LNCAP (cell line): ENCODE measurements around the gene FLCN.

Experiments
- TF ChIP-seq, protein P1 (sequence below): fragments of 450-650 bp; IDR thresholded peaks from 2 replicates; pipeline ENCODE4 v1.5.1; 2017; ENCODE audit warnings: mild to moderate bottlenecking

FLCN gene

DNA sequence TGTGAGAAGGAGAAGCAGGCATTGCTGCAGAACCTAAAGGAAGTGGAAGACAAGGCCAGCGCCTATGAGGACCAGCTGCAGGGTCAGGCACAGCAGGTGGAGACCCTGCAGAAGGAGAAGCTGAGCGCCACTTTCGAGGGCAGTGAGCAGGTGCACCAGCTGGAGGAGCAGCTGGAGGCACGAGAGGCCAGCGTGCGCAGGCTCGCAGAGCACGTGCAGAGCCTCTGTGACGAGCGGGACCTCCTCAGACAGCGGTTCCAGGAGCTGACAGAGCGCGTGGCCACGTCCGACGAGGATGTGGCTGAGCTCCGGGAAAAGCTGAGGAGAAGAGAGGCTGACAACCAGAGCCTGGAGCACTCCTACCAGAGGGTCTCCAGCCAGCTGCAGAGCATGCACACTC lies 72.3 kb downstream of the FLCN start:
- TF ChIP-seq, protein P1, sequence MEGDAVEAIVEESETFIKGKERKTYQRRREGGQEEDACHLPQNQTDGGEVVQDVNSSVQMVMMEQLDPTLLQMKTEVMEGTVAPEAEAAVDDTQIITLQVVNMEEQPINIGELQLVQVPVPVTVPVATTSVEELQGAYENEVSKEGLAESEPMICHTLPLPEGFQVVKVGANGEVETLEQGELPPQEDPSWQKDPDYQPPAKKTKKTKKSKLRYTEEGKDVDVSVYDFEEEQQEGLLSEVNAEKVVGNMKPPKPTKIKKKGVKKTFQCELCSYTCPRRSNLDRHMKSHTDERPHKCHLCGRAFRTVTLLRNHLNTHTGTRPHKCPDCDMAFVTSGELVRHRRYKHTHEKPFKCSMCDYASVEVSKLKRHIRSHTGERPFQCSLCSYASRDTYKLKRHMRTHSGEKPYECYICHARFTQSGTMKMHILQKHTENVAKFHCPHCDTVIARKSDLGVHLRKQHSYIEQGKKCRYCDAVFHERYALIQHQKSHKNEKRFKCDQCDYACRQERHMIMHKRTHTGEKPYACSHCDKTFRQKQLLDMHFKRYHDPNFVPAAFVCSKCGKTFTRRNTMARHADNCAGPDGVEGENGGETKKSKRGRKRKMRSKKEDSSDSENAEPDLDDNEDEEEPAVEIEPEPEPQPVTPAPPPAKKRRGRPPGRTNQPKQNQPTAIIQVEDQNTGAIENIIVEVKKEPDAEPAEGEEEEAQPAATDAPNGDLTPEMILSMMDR: no peak

DNA sequence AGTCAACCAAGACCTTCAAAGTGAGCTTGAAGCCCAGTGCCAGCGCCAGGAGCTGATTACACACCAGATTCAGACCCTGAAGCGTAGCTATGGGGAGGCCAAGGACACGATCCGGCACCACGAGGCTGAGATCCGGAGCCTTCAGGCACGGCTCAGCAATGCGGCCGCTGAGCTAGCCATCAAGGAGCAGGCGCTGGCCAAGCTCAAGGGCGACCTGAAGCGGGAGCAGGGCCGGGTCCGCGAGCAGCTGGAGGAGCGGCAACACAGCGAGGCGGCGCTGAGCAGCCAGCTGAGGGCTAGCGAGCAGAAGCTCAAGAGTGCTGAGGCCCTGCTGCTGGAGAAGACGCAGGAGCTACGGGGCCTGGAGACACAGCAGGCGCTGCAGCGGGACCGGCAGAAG lies 72.8 kb downstream of the FLCN start:
- TF ChIP-seq, protein P1: no peak
